Inflammatory macrophage treated with lipopolysaccharide for 4 hours (primary cell): ENCODE results near the gene ASCL4.
A peak's percentile ranks its signal among the peaks of the same experiment; 100 is the strongest.

Source experiments
- DNase-seq: peaks from one replicate; pipeline ENCODE4 v3.0.0-alpha.2; 2020

Gene ASCL4

DNA sequence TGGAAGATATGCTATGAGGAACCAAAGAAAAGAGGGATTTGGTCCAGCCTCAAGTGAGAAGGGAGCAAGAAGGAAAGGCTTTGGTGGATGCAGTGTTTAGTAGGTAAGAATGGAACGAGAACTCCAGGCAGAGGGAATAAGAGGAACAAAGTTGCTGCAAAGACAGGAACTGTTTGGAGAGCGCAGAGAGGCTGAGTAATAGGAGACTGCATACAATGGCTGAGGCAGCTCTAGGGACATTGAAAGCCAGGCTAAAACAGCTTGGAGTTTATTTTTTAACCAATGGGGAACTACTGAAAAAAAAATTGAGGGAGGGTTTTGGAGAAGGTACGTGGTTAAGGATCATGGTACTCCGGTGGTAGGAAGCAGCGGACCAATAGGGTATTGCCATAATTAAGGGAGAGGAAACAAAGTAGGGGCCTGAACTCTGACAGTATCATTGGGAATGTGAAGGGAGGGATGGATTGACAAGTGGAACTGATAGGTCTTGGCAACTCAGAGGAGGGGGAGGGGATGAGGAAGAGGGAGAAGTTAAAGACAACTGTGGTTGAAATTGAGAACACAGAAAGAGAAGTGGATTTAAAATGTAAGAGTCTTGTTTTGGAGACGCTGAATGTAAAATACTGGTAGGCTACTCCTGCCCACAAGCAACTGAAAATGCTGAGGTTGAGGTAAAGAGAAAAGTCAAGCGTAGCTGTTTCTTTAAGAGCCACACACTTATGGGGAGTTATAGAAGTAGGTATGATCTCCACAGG, 4.8 kb downstream of the ASCL4 start:
- peak; percentile 54 for DNase-seq

DNA sequence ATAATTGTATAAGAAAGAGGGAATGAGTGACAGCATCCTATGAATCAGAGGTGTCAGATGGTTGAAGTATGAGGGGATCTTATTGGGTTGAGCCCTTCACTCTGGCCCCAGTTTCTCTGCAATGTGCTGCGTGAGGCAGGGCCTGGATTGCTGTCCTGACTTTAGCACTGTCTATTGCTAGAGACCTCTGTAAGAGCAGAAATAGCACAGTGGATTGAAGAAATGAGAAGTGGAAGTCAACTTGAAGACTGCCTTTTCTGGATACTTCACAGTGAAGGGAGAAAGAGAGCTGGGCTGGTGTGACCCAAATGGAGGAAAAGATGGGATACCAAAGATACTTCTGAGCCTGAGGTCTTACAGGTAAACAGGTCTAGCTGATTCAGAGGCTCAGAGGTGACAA, 5.8 kb downstream of the ASCL4 start:
- peak; percentile 20 for DNase-seq

DNA sequence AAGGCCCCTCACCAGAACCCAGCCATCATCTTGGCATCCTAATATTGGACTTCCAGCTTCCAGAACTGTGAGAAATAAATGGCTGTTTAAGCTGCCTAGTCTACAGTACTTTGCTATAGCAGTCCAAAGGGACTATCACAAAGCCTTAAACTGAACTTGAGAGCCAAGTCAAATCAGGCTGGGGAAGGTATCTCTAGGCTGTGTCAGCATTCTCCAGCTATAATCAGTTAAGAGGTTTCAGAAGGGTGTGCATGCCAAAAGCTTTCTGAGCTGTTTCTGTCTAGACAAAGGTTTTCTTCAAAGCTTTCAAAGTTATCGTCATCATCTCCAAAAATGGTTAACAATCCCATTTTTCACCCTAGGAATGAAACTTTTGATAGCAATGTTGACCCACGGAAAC, 7.6 kb downstream of the ASCL4 start:
- DNase-seq, result no peak

DNA sequence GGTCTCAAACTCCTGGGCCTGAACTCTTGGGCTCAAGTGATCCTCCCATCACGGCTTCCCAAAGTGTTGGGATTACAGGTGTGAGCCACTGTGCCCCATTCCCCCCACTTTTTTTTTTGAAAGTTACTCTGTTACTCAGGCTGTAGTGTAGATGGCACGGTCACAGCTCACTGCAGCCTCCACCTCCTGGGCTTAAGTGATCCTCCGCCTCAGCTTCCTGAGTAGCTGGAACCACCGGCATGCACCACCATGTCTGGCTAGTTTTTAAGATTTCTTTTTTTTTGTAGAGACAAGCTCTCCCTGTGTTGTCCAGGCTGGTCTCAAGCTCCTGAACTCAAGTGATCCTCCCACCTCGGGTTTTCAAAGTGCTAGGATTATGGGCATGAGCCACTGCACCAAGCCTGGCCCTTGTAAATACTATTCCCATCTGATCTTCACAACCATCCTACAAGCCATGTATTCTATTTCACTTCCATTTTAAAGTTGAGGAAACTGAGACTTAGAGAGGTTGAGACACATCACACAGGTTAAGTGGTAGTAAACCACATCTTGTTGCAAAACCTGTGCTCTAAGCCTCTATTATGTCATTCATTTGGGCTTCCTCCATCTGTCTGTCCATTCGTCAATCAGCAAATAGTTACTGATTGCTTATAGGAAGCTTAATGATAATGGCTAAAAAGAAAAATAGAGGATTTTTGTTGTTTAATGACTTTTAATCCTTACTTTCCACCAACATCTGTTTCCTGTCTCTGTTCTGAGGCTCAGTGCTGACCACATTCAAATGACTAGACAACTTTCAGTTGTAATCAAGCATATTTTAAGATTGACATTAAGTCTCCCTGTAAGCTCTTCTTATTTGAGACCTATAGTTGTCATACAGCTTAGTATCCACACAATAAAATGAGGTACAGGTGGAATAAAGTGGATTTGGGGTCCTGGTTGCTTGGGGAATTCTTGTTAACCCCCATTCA, 9.2 kb downstream of the ASCL4 start:
- DNase-seq, result no peak

DNA sequence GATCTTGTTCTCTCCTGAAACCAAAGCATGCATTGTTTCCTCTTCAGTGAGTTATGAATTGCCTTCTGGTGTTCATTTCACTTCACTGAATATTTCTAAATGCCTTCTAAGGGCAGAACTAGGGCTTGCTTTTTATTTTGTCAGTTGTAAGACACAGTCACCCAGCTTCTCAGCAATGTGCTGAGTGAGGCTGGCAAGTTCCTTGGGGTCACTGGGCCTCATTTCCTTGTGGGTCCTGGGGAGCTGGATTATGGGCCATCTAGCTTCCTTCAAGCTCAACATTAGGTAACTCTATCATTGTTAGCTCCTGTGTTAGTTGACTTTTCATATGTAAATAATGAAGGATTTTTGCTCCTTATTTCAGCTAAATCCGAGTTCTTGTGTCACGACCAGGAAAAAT, 13.8 kb downstream of the ASCL4 start:
- DNase-seq, result no peak

DNA sequence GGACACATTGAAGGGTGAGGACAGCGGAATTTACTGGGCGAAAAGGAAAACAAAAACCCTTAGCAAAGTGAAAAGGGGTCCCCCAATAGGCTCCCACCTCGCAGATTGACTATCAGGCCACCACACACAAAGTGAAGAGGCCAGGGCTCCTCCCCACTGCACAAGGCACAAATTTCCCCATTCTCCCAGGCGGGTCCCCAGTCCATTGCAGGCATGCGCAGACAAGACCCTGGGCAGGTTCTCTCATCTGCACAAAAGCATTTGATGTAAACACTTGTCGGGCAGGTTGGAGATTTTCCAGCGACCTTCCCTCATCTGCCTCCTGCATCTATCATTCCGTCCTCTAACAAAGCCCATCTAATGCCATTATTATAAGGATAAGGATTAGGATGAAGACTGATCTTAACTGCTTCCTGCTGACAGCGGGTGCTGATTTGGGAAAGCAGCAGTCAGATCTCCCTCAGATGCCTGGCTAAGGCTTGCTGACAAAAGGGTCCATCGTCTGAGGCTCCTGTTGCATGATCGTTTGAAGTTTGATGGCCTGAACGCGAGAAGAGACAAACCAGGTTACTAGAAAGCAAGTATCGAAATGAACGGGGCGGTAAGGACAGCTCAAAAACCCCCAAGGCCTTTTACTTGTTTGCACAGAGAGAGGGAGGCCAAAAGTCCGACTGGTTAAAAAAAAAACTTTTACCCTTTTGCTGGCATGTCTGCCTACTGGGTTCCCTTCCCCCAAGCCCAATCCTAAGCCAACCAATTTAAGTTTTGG, 14.4 kb downstream of the ASCL4 start:
- no peak for DNase-seq

DNA sequence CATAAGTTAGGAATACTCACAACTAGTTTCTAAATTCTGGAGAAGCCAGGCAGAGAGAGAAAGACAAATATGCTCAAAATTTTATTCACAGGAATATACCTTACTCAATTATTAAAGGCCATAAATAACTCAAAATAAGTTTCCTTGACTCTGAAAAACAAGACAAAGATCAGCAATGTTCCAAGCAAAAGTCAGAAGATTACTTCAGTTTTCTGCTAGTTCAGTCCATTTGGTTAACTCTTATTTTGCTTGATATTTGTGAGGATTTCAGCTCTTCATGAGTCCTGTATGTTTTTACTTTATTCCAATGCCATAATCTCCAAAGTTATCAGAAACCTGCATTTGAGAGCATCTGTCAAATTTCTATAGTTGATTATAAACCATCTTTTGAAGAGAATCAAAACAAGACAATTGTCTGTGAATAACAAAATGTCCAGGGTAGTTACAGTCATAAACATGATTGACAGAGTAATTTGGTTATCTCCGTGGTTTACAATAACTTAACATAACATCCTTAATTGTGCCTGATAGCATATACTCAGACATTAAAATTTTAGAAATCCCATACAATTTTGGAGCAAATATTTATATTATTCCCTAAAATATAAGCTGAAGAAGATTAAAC, 17.1 kb downstream of the ASCL4 start:
- DNase-seq, result no peak

DNA sequence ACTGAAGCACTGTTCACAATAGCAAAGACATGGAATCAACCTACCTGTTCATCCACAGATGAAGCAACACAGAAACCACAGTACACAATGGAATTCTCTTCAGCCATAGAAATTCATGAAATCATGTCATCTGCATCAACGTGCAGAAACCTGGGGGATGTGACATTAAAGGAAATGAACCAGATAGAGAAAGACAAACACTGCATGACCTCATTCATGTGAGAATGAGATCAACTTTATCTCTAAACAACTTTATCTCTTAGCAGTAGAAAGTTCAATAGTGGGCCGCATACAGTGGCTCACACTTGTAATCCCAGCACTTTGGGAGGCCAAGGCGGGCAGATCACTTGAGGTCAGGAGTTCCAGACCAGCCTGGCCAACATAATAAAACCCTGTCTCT, 19.9 kb downstream of the ASCL4 start:
- no peak for DNase-seq

DNA sequence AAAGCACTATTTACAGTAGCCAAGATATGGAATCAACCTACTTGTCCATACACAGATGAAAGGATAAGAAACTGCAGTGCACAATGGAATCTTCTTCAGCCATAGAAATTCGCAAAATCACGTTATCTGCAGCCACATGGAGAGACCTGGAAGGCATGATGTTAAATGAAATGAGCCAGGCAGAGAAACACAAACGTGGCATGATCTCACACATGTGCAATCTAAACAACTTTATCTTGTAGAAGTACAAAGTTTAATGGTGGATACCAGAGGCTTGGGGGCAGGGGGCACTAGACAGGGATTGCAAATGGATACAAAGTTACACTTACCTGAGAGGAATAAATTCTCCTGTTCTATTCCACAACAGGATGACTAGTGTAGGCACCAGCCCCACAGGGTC, 24.1 kb downstream of the ASCL4 start:
- no peak for DNase-seq

DNA sequence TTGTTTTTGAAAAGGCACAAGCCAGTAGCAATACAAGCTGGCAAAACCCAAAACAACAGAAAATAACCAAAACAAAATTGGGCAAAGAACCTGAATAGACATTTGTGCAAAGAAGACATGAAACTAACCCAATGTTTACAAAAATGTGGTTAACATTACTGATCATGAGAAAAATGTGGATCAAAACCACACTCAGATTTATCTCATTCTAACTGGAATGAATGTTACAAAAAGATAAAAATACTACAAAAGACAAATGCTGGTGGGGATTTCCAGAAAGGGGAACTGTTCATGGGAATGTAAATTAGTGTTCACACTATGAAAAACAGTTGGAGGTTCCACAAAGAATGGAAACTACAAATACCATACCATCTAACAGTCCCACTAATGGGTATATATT, 26.6 kb downstream of the ASCL4 start:
- no peak for DNase-seq

DNA sequence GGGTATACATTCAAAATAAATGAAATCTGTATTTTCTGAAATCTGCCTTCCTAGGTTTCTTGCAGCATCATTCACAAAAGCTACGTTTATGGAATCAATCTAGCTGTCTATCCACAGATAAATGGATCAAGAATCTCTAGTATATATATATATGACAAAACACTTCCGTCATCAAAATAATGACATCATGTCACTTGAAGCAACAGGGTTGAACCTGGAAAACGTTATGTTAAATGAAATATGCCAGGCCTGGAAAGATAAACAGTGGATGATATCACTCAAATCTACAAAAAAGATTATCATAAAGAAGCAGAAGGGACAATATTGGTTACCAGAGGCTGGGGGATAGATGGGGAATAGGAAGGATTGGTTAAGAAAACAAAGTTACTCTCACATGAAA, 28.6 kb downstream of the ASCL4 start:
- no peak for DNase-seq

DNA sequence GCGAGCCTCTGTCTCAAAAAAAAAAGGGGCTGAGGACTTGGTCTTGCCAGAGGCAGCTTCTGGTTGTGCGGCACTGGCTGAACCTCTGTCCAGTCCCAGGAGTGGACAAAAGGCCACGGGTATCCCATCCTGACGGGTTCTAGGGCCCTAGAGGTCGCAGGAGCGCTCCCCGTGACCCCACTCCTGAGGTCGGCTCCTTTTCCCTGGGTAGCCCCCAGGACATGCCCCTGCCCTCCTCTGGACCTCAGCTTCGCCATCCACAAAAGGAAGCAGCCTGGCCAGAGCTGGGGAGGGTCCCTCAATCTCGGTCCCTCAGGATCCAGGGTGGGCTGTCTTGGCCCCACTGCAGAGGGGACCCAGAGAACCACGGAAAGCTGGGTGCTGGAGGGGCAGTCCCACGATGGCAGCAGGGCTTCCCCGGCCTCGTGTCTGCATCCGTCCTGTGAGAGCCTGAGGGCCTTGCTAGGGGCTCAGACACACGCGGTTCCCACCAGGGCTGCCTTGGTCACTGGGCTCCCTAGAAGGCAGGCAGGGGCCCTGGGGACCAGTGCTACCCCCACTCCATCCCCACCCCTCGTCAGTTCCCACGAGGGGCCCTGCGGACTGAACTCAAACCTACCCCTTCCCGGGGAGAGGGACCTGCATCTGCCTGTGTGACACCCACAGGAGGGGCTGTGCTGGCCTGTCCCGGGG, 31.1 kb downstream of the ASCL4 start:
- DNase-seq, result no peak

DNA sequence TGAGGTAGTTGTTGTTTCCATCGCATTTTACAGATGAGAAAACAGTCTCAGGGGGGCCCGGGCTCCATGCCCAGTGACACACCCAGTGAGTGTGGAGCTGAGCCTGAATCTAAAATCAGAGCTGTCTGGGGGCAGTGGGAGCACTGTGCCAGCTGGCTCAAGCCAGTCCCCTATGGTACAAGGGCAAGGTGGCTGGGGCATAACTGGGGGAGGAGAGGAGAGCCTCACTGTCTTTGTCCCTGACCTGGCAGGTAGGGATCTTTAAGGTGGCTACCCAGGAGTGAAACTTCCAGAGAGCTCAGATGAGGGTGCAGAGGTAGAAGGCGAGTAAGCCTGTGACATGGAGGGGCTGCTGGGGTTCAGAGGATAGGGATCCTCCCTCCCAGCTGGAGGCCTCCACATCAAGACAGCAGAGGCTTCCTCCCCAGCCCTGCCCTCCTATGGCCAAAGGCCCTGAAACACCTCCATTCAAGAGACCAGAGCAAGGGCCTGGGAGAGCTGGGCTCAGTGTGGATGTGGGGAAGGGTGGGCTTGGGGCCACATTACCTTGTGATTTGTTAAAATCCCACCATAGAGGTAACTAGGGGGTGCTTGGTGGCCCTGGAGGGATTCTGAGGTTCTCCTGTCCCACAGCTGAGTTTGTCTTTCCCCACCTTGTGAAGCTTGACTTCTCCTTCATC, 33.1 kb downstream of the ASCL4 start:
- no peak for DNase-seq

DNA sequence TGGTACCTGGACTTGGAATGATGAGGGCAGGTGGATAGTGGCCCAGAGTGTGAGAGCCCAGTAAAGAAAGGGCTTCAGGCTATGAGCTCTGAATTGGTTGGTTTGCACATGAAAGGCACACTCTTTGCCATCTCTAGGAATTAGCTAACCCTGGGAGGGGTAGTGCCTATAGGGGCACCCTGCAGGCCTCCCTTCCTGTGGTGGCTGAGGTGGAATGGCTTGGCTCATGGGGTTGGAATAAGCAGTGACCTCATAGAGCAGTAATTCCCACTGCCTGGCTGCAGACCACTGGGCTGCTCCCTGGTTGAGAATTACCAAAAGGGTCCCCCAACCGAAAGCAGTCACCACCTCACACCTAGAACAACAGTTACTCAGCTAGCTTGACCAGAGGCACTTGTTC, 42.7 kb downstream of the ASCL4 start:
- DNase-seq, result no peak

DNA sequence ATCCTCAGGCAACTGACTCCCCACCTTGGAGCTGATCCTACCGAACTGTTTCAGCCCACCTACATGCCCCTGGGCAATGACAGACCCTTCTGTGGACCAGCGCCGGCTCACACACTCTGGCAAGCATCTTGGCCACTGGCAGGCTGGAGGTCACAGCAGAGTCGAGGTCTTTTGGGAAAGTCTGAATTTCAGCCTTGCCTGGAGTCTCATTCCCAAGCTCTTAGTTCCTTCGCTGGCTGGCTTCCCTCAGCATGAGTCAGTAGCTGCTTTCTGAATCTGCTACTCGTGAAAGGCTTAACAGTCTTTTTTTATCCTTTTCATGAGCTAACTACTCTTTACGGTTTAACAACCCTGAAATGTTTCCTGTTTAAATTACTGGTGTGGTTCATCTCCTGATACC, 44.5 kb downstream of the ASCL4 start:
- DNase-seq, result no peak

DNA sequence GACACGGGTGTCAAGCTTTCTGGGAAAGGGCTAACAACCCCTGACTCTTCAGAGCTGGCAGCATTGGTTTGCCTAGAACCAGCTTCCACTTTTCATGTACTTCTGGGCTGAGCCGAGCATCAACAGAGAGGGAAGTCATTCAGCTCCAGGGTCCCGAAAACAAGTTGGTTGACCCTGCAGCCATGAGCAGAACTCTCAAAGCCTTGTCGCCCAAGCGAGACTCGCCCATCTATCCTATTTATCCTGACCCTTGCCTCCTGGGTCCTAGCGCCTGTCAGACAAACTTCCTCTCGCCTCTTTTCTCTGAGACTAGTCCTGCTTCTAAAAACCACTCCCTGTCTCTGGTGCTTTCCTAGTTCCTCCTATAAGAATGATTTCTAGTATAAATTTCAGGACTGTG, 47.9 kb downstream of the ASCL4 start:
- DNase-seq, result no peak
